ENCODE results near the gene PLCB1. TPM values are rescaled to one million over a fixed set of nuclear protein-coding genes. Genes with fewer than 3 reads are reported as not detected.

Gene PLCB1
- total RNA-seq, 3 donors from 2014 or later, result 7.2 to 50.7 (median 8.8) TPM

DNA sequence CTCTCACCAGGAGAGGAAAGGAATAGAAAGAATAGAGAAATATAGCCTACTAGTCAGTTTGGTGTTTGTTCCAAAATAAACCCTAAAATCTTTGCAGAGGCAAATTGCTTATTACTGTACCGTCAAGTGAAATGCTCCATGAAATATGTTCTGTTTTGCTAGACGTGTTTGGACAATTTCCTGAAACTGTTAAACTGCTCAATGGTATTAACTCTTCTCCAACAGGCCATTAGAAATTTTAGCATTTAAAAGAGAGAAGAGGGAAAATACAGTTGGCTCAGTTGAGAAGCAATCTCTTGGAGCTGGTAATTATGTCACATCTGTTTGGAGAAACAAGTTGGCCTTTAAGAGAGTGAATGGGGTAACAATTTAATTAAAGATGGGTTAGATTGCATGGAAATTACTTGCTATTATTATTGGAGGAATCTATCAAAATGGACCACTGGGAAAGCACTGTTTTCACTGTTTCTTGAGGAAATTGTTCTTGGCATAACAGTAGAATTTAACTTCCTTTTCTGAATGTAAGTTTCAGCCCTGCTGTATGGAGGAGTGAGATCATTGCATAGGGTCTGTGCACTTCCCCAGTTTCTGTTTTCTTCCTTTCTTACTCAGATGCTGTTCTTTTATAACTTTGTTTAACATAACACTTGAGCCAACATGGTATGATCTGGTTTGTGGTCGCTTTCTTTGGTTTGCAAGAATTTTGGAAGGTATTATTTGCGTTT, 373.6 kb downstream of the PLCB1 start:
- DNase-seq (no peak), ATAC-seq (no peak)
- no peaks in the 10 kb centered on the region for H3K9me3 ChIP-seq
- H3K4me3 ChIP-seq, result no peak overlapping the region
- H3K36me3 ChIP-seq (ENCODE audit: low read depth), result no peaks in the 10 kb centered on the region
- intact Hi-C loops (cut with DNase I, micrococcal nuclease), result no loop called here
- TF ChIP-seq, protein P1, sequence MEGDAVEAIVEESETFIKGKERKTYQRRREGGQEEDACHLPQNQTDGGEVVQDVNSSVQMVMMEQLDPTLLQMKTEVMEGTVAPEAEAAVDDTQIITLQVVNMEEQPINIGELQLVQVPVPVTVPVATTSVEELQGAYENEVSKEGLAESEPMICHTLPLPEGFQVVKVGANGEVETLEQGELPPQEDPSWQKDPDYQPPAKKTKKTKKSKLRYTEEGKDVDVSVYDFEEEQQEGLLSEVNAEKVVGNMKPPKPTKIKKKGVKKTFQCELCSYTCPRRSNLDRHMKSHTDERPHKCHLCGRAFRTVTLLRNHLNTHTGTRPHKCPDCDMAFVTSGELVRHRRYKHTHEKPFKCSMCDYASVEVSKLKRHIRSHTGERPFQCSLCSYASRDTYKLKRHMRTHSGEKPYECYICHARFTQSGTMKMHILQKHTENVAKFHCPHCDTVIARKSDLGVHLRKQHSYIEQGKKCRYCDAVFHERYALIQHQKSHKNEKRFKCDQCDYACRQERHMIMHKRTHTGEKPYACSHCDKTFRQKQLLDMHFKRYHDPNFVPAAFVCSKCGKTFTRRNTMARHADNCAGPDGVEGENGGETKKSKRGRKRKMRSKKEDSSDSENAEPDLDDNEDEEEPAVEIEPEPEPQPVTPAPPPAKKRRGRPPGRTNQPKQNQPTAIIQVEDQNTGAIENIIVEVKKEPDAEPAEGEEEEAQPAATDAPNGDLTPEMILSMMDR (IDR thresholded peaks at IDR 0.05), result no peak
- no peaks in the 10 kb centered on the region for H3K4me1 ChIP-seq (ENCODE audit: low read depth)

GRCh38 chr20:8507231-8507630, 375.2 kb downstream of the PLCB1 start:
- intact Hi-C loops (cut with DNase I, micrococcal nuclease), result no loop called here
- no peaks in the 10 kb centered on the region for H3K9me3 ChIP-seq

GRCh38 chr20:8509809-8510208, 377.7 kb downstream of the PLCB1 start:
- H3K9me3 ChIP-seq, result no peaks in the 10 kb centered on the region
- H3K4me1 ChIP-seq (ENCODE audit: low read depth), result no peaks in the 10 kb centered on the region
- H3K36me3 ChIP-seq (ENCODE audit: low read depth), result no peaks in the 10 kb centered on the region
- TF ChIP-seq, protein P1 (IDR thresholded peaks at IDR 0.05), result no peak
- no peak for DNase-seq
- no peak overlapping the region for H3K4me3 ChIP-seq
- intact Hi-C loops (cut with DNase I, micrococcal nuclease), result no loop called here
- no peak for ATAC-seq

More at GRCh38 chr20:8507231-8507630, 375.2 kb downstream of the PLCB1 start:
- no peak for ATAC-seq
- TF ChIP-seq, protein P1 (IDR thresholded peaks at IDR 0.05), result no peak
- no peak overlapping the region for H3K4me3 ChIP-seq
- no peaks in the 10 kb centered on the region for H3K4me1 ChIP-seq (ENCODE audit: low read depth)
- H3K36me3 ChIP-seq (ENCODE audit: low read depth), result no peaks in the 10 kb centered on the region
- no peak for DNase-seq

GRCh38 chr20:8510808-8511207, 378.7 kb downstream of the PLCB1 start:
- no peaks in the 10 kb centered on the region for H3K4me1 ChIP-seq (ENCODE audit: low read depth)
- DNase-seq, result no peak
- H3K9me3 ChIP-seq, result no peaks in the 10 kb centered on the region
- H3K4me3 ChIP-seq, result no peak overlapping the region
- intact Hi-C loops (cut with DNase I, micrococcal nuclease), result no loop called here
- TF ChIP-seq, protein P1 (IDR thresholded peaks at IDR 0.05), result no peak
- ATAC-seq, result no peak
- H3K36me3 ChIP-seq (ENCODE audit: low read depth), result no peaks in the 10 kb centered on the region

GRCh38 chr20:8512003-8512402, 379.9 kb downstream of the PLCB1 start:
- ATAC-seq, result no peak
- Histone ChIP-seq H3K9me3 (no peaks in the 10 kb centered on the region), H3K4me3 (no peak overlapping the region), H3K4me1 (ENCODE audit: low read depth) (no peaks in the 10 kb centered on the region), H3K36me3 (ENCODE audit: low read depth) (no peaks in the 10 kb centered on the region)
- TF ChIP-seq, protein P1 (IDR thresholded peaks at IDR 0.05), result no peak
- DNase-seq, result no peak
- intact Hi-C loops (cut with DNase I, micrococcal nuclease), result no loop called here

Measured in mucosa of descending colon (tissue), 3 donors.